Fibroblast of skin of abdomen (primary cell): ENCODE results near the gene LIN28A.

Source experiments
- DNase-seq: peaks from one replicate; pipeline ENCODE4 v3.0.0-alpha.2; 2013

Gene LIN28A

DNA sequence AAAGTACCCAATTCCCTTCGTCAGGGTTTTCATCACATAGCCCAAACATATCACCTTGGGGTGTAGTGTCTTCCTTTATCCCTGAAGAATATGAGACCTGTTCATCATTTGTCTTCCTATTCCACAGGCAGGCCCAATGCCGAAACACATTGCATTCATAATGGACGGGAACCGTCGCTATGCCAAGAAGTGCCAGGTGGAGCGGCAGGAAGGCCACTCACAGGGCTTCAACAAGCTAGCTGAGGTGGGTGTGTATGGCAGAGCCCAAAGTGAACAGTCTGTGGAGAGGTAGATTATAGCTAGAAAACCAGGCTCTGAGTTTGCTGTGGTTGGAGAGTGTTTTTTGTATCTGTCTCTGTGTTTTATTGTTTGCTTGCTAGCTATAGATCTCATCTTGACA lies 27.4 kb downstream of the LIN28A start:
- no peak for DNase-seq

DNA sequence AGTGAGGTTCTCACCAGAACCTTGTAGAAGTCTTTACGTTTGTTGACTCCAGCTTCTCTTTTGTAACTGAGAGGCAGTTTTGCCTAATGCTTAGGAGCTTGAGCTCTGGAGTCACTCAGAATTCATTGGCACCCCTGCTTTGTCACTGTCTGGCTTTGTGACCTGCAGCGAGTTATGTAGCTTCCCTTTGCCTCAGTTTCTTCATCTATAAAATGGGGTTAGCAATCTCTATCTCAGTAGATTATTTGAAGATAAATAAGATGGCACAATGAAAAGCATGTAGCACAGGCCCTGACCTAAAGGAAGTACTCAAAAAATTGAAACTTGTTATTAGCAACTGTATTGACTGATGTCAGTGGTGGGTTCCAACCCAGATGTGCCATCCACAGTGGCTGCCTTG lies 29.6 kb downstream of the LIN28A start:
- no peak for DNase-seq

DNA sequence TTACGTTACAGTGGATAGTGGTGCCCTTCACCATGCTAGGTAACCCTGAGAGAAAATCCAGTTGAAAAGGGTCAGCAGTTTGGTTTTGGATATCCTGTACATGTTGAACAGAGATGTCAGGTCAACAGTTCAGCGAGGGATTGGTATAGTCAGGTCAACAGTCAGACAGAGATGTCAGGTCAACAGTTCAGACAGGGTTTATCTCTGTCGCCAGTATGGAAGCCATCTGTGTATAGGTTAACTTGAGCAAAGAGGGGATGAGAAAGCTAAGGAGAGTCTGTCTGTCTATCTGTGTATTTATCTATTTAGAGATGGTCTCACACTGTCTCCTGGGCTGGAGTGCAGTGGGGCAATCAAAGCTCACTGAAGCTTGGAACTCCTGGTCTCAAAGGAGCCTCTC lies 39.3 kb downstream of the LIN28A start:
- DNase-seq: no peak

DNA sequence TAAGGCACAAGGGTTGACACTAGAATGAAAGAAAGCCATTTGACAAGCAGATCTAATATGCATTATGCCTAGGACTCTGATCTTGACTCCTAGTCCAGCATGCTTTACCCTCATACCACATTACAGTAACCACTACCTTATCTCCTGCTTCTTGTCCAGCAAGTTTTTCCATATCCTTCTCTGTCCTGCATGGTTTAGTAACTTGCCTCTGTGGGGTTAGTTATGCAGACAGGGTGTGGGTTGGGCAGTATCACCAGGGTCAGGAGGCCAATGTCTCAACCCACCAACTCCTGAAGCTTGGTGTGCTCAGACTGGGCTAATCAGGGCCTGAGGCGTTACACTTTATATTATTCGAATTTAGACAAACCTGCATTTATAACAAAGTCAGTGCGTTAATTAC lies 40.3 kb downstream of the LIN28A start:
- no peak for DNase-seq

DNA sequence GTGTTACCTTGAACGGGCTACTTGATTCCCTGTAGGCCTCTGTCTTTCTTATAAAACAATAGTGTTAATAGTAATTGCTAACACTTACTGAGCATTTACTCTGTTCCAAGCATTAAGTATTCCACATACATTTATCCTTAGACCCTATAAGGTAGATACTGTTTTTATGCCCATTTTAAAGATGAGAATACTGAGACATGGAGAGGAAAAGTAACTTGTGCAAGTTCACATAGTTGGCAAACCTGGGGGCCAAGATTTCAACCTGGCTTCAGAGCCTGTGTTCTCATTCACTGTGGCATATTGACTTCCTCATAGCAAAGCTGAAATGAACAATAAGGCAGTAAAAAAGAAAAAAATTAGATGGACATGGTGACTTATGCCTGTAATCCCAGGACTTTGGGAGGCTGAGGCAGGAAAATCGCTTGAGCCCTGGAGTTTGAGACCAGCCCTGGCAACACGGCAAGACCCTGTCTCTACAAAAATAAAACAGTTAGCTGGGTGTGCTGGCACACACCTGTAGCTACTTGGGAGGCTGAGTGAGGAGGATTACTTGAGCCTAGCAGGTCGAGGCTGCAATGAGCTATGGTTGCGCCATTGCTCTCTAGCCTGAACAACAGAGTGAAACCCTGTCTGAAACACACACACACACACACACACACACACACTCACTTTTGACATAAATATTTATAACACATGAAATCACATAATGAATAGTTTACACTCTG lies 42.0 kb downstream of the LIN28A start:
- DNase-seq: no peak

DNA sequence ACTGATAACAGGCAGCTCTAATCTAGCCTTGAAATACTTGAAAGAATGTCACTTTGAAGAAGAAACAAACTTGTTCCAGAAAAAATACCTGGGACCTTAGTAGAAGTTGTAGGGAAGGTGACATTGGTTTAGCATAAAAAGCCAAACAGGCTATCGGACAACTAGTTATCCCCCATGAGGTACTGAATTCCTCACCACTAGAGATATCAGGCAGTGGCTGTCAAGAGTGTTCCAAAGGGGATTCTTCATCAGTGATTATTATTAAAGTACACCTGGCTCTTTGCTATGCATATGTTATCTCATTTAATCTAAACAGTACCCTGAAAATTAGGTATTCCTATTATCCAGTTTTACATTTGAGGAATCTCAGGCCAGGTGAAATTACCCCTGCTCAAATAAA lies 48.5 kb downstream of the LIN28A start:
- DNase-seq: no peak

DNA sequence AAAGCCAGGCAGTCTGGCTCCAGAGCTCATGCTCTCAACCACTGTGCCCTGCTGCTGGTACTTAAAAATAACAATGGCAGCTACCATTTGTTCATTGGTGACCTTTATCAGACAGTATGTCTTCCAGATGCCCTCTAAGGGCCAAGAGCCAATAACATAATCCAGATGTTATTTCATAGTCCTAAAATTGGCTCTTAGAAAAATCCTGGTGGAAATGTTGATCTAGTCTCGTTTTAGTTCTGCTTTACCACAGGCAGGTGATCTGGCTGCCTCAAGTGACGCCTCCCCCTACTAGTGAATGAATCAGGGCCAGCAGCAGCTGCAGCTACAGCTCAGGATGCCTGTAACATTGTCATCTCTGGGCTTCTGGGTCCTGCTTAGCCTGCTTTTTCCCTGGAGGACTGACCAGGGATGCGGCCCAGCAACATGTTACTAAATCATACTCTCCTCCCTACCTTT lies 49.0 kb downstream of the LIN28A start:
- DNase-seq: no peak

DNA sequence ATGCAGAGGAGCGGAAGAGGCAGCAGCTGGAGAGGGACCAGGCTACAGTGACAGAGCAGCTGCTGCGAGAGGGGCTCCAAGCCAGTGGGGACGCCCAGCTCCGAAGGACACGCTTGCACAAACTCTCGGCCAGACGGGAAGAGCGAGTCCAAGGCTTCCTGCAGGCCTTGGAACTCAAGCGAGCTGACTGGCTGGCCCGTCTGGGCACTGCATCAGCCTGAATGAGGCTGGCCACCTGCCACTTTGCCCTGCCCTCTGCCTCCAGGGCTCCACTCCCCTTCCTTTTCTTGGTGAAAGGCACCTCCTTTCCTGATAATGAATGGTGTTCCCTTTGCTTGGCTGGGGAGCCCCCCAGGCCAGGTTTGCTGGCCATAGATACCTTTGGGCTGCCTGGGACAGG lies 58.3 kb downstream of the LIN28A start:
- no peak for DNase-seq

DNA sequence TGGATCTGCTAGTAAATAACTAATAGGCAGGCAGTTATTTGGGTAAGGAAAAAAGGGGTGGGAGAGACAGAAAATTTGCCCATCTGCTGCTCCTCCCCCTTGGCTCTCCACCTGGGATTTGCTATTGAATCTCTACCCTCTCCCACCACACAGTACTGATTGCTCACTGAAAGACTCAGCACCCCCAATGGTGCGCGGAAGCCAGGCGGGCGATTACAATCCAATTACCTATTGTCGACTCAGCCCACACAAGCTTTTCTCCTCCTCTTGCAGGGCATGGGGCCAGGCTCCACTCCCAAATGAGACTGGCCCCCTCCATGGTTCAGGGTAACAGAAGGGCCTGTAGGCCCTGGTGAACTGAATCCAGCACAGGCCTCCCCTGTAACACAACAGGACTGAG lies 58.9 kb downstream of the LIN28A start:
- DNase-seq: no peak

DNA sequence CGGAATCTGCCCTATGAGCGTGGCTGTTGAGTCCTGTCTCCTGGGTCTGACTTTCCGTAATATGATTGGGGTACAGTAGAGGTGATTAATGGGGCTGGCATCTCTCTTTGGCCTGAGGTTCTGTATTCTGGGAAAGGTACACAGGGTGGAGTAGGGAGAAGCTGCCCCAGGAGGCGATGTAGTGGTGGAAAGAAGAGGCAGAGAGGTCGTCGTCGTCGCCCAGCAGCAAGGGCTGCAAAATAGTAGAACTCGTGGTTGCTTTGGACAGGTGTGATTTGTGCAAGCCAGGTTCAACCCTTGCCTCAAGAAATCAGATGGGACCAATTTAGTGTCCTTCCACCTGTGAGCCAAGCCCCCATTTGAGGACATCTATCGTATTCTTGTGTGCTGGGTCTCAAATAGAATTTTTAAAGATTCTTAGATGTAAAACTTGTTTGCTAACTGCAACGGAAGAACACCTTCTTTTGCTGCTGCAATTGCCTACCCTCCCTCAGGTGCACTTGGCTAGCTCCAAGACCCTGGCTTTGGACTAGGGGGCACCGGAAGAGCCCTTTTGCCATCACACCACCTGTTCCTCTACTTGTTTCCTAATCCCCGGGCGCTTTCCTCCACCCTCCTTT lies 60.4 kb downstream of the LIN28A start:
- no peak for DNase-seq

DNA sequence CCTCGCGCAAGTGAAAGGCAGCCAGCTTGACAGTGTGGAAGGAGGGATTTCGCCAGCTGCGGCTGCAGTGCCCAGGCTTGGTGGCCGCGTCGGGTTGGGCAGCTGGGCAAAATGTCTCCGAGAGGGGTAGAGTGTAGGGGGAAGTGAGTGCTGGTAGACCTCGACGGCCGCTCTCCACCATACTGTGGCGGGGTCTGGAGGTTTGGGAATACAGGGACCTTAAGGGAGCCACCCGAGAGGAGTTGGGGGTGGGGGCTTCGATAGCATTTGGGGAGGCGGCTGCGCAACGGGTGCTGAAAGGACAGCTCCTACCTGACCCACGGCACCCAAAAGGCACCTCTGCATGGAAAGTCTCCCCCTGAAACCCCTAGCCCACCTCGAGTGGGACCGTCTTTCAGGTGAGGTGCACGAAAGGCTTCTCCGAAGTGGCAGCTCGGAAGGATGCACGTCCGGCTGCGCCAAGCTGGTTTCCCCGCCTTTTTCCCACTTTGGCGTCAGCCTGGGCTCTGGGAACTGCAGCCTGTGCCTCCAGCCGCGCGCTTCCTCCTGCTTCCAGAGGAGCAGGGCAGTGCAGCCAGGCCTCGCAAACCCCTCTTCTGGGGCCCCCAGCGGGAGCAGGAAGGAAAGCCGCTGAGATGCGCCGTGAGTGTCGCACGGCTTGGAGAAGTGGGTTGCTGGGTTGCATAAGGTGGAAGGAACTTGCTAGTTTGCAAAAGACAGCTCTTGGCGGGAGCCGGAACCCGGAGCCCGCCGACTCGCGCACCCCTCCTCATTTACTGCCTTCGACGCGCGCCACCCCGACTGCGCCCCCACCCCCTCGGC lies 61.1 kb downstream of the LIN28A start:
- DNase-seq: peak; percentile 77

DNA sequence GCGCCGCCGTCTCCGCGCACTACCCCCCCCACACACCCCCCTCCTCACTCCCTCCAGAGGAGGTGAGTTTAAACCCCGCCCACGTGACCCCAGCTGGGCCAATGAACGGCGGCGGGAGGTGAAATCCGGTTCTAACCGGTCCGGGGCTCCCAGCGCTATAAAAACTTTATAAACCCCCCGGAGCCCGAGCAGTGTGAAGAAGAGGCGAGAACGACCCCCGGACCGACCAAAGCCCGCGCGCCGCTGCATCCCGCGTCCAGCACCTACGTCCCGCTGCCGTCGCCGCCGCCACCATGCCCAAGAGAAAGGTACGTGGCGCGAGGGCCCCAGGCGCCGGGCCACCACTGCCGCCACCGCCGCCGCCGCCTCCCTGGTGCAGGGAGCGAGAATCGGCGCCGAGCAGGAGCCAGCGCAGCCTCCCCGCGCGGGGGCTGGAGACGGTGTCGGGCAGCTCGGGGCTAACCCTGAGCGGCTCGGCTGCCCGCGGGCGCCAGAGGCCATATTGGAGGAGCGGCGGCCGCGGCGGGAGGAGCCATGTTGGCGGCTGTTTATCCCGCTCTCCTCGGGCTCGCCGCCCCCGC lies 61.8 kb downstream of the LIN28A start, which contains the start of gene HMGN2:
TSS of gene HMGN2 (plus strand) at position 121 of the 581 bp plus-strand sequence. CDS start at position 294, 173 bp downstream.
- peak; percentile 89 for DNase-seq

DNA sequence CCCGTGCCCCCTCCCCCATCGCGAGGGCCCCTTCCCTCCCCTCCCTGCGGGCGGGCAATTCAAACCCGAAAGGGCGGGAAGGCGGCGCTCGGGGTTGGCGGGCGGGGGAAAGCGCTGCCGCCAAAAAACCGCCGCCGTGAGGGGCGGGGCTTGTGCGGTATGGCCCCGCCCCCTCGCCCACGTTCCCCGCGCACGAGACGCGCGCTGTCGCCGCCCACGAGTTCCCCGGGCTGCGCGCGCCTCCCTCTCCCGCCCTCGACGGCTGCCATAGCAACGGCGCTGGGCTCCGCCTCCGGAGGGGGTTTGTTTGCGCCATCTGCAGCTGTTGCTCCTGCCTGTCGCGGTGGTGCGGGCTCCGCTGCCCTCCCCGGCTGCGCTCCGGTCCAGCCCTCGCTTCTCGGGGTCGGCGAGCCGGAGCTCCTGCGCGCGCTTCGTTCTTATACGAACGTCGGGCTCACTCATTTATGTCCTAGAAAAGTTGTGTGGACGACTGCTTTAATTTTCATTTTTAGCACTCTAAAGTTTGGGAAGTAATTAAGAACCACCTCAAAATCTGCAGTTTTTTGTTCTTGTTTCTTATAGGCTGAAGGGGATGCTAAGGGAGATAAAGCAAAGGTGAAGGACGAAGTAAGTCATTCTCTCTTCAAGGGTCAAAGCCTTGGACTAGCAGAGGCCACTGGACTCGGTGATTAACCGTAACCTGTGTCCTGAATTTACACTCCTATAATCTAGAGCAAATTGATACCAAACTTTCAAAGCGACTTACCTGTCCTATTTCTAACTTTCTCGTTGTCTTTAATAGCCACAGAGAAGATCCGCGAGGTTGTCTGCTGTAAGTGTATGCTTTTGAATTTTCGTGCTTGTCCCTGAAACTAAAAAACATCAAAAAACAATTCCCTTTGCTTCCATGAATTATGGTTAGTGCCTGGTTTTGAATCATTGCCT lies 62.6 kb downstream of the LIN28A start:
- DNase-seq: peak; percentile 93

DNA sequence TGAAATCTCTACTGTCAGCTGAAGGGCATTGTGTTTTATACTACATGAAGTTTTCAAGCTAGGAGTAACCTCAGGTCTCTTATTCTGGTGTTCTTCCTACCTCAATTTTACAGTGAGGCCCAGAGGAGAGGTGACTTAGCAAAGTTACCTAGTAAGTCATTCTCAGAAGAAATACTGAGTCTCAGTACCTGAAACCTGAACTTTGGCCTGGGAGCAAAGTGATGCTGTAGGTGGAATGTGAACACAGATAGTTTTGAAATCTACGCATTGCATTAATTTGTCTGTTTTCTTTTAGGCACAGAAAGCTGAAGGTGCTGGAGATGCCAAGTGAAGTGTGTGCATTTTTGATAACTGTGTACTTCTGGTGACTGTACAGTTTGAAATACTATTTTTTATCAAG lies 64.2 kb downstream of the LIN28A start:
- no peak for DNase-seq

DNA sequence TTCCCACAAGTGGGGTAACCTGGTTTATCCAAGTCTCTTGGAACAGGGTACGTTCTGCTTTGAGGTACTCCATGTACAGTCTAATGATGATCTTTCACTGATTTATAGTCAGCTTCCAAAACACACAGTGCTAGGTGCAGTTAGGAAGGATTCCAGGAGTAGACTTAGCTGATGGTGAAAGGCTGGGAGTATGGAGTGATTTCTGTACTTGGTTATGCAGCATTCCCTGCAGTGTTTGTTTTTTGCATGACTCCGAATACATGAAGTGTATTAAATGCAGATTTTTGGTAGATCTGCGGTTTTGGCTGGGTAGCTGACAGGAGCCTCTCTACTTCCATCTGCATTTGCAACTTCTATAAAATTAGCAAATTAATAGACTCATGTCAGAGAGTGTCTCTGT lies 65.4 kb downstream of the LIN28A start:
- DNase-seq: no peak

DNA sequence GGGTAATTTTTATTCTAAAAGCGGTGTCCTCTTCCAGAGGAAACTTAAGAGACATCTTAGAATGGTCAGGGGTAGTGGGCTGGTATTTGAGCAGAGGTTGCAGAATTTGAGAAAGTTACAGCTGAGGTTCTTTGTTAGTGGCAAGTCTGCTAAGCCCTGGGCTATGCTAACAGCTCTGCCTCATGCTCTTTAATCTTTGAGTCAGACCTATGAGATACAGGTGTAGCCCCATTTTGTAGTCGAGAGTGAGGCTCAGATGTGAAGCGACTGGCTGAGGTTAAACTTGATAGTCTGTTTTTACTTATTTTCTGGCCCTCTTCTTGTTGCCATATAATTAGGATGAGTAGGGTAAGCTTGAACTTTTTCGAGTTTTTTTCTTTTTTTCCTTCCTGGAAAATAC lies 66.3 kb downstream of the LIN28A start:
- no peak for DNase-seq

DNA sequence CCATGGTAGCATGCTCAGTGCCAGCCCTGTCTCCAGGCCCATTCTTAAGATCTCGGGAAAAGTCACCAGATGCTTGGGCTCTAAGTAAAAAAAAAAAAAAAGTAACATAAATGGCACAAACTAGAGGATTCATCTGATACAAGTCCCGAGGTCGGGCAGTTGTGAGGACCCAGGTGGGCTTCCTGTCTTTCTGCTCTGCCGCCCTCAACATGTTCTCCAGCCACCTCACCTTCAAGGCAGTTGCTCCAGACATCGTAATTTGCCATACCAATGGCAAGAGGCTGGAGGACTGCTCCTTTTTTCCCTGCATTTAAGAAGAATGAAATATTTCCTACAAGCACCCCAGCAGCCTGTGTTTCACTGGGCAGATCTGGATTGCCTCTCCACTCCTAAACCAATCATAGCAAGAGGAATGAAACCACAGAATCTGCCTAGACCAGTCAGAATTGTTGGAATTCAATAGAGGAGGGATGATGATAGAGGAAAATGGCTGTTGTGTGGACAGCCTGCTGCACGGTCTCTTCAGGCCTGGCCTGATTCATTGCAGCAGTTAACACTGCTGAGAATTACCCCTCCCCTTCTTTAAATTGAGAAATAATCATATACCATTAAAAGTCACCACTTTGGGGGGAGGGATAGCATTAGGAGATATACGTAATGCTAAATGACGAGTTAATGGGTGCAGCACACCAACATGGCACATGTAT lies 67.0 kb downstream of the LIN28A start:
- peak; percentile 14 for DNase-seq

DNA sequence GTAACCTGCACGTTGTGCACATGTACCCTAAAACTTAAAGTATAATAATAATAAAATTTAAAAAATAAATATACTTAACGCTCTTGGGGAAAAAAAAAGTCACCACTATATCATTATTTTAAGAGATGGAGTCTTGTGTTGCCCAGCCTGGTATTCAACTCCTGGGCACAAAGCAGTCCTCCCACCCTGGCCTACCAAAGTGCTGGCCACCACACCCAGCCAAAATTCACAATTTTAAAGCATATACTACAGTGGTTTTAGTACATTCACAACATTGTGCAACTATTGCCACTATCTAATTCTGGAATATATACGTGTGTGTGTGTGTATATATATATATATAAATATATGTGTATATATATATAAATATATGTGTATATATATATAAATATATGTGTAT lies 67.5 kb downstream of the LIN28A start:
- DNase-seq: no peak

DNA sequence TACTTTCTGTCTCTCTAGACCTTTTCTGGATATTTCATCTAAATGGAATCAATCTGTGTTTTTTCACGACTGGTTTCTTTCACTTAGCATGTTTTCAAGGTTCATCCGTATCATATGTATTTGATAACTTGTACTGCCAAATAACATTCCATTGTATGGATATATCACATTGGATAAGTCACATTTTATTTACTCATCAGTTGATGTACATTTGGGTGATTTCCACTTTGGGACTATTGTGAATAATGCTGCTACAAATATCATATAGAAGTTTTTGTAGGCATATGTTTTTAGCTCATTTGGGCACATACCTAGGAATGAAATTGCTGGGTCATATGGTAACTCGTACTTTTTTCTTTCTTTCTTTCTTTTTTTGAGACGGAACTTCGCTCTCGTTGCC lies 68.4 kb downstream of the LIN28A start:
- no peak for DNase-seq
